SKM-1 (cell line): ENCODE data around the gene CDK5RAP2.

ENCODE experiments used
- DNase-seq: peaks from one replicate; lab custom pipeline; 2025; ENCODE audit not compliant: unreplicated experiment; lab: John Stamatoyannopoulos, UW

Gene CDK5RAP2

DNA sequence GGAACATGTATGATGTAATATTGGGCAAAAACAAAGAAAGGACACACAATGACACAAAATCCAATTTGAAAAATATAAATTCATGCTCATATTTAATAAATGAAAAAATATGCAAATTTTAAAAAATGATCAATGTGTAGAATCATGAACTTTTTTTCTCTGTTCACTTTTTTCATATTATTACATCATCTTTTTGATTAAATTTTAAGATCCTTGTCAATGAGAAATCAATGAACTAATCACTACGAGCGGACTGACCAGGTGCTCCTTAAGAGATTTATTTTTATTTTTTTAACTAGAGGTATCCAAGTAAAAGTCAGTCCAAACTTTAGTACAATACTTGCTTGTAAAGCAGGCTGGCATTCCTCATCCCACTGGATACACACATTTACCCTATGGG is 174.1 kb downstream of the CDK5RAP2 start:
- no peak for DNase-seq

DNA sequence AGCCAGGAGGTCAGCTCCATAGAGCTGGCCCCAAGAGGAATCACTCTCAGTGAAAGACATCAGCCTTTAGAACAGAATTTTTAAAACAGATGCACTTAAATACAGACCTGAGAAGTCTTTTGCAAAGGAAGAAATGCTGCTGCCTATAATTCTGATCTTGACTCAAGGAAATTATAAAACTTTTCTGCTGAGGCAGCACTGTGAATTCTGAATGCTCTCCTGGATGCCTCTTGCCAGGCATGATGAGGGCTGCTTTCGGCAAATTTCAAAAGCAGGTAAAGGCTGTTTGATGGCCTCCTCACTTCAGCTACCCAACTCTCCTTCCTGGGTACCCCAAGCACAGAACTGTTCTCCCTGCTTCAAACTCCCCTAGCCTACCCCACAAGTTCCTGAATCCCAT is 174.8 kb downstream of the CDK5RAP2 start:
- DNase-seq = no peak

DNA sequence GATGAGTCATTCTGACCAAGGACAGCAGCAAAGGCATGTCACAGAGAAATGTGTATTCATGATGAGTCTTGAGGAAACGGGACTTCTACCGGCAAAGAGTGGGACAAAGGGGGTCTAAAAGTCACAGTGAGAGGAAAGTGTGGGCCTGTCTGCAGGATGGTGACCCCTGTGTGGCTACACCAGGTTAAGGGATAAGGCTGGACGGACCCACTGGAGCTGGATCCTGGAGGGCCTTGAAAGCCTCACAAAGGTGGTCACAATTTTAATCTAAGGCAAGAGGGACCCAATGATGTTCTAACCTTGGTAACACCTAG is 176.5 kb downstream of the CDK5RAP2 start:
- DNase-seq = no peak

DNA sequence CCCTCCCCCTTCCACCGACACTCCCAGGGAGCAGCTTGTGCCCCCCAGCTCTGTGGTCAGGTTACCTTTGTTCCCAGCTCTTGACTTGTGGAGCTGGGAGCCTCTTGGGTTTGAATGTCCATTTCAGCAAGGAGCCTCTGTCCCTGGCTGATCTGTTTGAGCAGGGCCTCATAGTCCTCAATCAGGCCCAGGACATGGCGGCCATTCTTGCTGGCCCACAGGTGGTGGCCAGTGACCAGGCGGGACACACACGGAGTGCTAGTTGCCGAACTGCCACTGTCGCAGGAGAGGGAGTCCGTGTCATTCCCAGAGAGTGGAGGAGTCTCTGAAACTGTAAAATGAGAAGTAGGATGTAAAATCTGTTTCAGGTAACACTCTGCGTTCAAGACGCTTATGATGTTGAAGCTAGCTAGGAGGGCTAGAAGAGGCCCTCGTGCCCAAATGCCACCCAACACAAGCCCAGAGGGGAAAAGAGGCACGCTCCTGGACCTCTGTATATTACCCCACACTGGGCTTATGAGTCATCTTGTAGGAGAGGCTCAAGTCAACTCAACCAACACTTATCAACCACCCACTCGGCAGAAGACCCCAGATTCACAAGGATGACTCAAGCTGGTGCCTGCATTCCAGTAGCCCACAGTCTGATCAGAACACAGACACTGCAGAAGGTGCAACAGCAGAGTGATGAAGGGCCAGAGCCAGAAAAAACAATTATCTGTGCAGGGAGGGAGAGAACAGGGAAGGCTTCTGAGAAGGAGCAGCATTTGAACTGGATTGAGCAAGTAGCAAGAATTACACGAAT is 177.0 kb downstream of the CDK5RAP2 start:
- peak; percentile 8 for DNase-seq

DNA sequence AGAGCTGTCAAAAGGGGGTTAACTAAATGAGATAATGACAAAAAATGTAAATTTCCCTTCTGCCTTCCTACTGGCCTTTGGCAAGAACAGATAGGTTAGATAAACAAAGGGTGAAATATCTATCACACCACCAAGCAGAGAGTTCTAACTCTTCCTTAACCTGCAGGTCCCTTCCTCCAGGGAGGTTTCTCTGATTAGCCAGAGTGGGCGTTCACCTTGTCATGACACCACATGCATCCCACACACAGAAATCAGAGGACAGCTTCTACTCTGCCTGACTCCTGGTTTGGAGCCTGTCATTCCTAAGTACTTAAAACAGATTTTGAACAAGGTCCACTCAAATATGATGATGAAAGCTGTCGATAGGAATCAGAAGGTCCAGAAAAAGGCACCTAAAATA is 180.0 kb downstream of the CDK5RAP2 start:
- no peak for DNase-seq

DNA sequence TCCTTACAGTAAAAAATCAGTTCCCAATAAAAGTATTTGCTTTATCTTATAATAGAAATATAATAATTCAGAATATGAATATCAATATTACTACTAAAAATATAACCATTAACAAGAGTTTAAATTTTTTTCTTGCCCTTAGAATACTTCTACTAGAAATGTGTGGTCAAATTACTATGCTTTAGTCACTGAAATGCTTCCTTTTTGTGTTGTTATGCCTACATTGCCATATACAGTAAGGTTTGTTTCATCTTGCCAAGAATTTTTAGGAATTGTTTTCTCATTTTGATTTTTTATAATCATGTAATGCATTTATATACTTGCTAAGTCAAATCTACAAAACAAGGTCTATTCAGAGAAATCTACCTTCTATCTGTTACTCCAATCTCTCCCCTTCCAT is 181.7 kb downstream of the CDK5RAP2 start:
- DNase-seq = no peak

DNA sequence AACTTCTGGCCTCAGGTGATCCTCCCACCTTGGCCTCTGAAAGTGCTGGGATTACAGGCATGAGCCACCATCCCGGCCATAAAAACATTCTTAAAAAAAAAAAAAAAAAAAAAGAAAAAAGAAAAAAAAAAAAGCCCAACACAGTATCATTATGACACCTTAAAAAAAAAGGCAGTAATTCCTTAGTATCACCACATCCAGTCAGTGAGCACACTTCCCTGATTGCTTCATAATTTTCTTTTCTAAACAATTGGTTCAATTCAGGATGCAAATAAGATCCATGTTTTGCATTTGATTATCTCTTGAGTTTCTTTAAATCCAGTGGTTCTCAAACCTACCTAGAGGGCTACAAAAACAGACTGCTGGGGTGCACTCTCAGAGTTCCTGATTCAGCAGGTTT is 182.5 kb downstream of the CDK5RAP2 start:
- no peak for DNase-seq

DNA sequence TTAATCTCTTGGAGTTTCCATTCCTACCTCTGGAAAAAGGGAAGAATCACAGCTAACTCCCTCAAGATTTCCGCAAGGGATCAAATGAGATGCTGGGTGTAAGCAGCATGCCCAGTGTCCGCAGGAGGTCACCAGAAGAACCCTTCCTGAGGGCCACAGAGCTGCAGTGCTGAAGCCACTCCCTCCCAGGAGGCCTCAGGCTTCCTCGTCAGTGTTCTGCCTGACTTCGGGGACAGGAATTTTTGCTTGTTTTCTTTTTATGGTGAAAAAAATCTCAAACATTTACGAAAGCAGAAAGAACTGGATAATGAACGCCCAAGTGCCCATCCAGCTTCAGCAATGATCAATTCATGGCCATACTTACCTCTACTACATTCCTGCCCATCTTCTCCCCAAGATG is 183.0 kb downstream of the CDK5RAP2 start:
- DNase-seq = no peak

DNA sequence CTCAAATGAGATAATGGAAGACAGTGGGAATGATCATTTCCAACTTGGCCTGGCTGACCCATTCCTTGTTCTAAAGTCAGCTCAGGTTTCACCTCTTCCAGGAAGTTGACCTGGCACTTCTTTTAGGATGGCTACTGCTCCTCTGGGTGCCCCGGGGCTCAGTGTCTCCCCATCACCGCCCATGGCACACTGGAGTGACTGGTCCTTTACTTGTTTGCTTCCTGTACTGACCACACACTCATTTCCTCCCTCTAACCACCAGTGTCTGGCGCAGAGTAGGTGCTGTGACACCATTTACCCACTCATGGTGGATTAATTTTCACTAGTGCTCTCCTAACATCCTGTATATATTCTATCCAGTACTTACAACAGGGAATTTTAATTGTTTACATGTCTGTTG is 183.5 kb downstream of the CDK5RAP2 start:
- no peak for DNase-seq

DNA sequence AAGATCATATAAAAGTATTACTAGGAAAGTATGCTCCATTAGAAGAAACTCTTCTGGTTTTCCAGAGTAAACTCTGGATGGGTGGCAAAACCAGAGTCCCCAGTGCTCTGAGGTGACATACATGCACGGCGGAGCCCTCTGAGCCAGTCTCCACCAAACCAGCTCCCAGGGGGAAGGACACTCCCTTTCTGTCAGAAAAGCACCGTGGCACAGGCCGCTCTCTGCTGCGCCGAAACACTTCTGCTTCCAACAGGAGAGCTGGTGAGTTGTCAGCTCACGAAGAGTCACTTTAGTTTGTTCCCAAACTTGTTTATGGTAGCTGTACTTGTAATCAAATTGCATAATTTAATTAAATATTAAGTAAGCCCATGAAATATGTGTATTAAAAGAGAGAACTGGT is 184.6 kb downstream of the CDK5RAP2 start:
- no peak for DNase-seq

DNA sequence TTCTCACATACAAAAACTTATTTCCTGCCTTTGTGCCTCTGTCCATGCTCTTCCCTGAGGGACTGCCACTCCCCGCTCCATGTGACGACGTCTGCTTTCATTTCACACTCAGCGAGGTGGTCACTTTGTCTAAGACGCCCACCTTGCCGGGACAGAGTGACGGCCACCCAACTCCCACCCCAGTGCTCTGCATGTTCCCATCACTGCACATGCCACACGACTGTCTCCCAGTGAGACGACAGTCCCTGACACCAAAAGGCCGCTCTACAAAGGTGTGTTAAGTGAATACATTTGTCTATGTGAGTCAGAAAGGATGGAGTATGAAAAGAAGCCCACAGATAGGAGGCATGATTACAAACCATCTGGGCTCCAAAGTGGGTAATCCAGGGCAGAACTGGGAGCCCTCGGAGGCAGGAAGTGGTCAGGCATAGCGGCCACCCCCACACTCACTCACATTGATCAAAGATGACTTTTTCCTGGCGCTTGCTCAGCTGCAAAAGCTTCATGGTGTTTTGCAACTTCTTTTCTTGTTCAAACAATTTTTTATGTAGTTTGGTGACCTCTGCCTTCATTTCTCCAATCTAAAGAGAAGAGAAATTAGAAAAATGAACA is 185.8 kb downstream of the CDK5RAP2 start:
- no peak for DNase-seq

DNA sequence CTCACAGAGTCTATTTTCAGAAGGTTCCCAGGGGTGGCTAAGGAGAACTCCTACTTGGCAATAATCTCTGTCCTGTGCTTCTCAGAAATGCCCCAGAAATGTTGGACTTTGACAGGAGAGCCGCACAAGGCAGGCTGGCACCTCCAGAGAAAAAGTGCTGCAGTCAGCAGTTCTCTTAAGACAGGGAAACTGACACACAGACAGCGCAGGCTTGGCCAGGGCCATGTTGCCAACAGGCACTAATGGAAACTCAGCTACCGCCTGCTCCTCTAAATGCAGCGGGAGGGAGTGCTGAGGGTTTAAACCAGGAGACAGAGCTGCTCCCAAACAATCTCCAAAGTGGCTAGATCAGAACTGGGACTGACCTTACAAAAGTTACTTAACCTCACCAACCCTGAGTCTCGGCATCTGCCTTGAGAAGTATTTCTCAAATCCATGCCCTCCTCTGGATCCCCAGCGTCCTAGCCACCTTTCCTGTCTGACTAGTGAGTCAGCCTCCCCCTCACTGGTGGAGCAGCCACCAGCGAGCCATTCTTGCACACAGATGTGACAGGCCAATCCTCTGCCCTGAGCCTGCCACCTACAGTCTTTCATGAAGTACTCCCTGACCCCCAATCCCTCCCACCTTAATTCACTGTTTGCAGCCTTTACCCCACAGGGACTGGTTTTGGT is 186.4 kb downstream of the CDK5RAP2 start:
- no peak for DNase-seq

DNA sequence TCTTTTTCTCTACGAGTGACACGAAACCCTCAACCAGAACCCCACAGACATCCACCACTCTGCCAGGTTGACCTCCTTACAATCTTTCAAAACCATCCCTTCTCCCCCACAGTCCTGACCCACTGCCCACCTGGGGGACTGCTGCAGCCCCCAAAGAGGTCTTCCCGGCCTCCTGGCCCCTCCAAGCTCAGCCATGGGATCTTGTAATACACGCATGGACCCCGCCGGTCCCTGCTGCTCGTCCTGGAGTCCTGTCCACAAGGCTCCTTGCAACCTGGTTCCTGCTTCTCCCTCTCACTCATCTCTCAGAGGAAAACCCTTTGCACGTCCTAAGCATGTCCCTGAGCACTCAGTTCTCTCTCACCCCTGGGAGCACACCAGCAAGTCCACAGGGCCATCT is 187.3 kb downstream of the CDK5RAP2 start:
- DNase-seq = no peak

DNA sequence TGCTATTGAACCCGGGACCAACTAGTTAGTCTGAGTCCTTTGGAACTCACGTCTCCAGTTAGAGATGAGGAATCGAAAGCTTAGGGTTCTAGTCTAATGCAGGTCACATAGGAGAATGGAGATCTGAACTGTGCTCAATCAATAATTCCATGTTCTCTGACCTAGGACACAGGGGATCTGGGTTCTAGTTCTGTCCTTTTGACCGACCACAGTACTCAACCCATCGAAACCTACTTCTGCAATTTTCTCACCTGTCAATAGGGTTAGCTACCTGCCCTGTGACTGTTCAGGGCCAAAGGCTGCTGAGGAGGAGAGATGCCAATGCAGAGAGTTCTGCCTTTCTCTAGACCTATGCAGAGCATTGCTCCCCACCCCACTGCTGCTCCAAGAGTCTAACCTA is 187.7 kb downstream of the CDK5RAP2 start:
- no peak for DNase-seq

DNA sequence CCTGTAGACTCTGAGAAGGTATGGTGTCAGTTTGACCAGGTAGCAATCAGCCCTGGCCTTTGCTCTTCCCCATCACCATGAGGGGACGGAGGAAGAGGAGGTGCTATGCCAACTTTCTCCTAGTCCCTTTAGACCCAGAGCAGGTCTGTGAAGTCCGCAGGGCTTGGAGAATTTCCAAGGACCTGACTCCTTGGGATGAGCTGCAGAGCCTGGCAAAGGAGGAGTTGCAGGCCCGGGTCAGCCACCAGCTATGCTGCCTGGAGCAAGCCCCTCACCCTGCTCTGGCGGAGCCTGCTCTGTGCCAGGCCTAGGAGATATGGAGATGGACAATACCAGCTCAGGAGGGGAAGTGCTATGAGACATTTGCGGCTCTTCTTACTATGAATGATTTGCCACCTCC is 188.3 kb downstream of the CDK5RAP2 start:
- no peak for DNase-seq

DNA sequence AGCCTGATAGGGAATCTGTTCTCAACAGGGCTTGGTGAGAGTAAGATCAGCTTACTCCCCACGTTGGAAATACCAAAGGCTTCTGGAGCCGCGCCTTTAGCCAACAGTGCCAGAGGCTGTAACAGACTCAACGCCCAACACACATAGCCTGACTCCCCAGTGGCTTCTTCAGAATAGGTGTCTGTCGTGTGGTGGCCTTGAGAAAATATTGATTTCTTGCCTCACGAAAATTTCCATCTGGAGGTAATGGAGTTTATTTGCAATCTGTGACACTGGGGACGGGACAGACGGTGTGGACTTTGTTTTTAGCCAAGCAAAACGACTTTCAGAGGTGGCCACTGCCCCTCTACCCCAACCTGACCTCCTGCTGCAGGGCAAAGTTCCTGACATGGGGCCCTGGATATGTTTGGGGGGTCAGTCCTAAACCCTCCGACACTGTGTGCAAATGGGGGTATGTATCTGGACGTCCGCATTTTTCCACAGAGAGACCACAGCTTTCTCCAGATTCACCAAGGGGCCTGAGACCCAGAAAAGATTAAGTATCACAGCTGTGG is 189.3 kb downstream of the CDK5RAP2 start:
- DNase-seq = no peak

DNA sequence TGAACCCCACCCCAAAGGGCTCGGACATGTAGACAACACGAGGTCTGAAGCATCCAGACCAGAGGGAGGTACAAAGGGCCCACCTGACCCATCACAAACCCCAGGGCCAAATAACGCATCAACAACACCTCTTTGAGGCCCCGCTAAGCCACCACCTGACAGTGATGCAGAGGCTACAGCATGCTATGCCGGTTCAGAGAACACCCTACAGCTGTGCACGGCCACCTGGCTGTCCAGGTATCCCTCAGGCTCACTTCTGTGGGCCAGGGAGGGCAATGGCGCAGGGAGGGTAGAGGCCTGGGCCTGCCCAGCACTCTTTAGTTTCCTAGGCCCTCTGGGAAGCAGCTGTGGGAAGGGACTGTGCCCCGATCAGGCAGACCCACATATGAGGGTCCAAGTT is 190.1 kb downstream of the CDK5RAP2 start:
- no peak for DNase-seq

DNA sequence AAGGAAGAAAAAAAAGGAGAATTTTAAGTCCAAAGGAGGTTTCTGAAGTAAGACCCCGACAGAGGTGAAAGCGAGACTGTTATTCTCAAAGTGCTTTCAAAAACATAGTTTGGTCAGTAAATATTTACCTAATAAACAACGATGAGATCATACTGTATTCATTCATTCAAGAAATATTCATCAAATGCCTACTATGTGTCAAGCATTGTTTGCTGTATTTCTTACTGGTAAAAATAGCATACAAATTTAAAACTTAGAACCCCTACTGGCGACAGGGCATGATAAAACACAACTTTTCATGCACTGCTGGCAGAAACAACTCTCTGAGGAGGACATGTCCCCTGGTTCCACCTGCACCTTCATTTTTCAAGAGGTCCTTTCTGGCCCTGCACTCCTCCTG is 190.7 kb downstream of the CDK5RAP2 start:
- DNase-seq = no peak

DNA sequence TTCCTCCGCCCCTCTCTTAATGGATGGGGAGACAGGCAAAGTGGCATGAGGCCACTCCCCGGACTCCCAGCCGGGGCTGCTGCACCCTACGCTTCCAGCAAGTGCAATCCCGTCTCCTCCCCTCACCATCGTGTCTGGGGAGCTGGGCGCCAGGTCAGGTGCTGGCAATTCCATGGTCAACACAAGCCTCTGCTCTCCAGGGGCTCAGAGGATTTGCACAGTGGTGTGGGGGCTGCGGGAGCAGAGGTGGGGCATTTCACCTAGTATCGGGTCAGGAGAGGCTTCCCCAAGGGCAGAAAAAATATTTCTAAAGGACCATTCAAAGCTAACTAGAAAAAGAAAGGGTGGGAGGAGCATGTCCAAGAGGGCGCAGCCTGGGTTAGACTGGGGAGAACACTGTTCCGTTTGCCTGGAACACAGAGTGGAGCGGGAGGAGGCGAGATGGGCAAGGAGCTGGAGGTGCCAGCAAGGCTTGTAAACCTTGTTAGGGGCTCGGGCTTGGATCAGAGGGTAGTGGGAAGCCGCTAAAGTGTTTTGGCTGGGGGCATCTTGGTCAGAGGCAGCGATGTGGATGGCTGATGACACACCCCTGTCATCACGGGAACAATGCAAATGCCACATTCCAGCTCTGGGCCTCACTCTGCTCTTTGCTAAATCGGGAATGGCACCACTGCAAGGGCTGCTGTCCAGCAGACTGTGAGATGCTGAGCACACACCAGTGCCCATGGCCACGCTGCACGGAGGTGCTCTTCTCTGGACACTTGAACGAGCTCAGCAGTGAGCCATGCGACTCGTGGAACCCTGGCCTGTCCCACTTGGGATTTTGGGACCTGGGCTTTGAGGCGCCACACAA is 191.7 kb downstream of the CDK5RAP2 start:
- DNase-seq = no peak

DNA sequence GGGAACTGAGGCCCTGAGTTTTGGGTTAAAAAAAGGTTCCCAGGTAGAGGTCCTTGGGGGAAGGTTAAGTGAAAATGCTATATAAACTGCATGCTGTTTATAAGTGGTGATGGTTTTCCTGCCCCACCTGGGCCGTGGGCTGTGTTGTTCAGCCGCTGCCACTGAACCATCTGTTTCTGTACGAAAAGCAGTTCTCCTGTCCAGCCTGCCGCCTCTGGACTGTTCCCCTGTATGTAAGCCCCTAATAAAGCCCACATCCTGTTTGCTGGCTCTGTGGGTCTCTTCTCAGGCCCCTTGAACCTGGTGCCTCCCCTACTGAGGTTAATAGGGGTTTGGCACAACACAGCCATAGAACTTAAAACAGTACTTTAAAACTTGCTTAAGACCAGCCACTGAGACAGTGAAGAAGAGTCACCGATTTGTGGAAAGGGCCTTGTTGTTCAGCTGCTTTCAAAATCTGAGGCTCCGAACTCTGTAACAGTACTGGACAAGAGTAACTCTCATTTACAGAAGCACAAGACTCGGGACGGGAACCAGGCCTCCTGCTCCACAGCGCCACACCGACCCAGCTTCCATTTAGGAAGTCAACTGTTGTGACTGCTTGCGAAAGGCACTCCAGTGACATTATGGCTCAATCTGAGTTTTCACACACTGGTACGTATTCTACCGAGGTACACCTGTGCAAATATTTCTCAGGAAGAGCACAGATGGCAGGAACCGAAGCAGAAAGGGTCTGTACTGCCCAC is 192.5 kb downstream of the CDK5RAP2 start:
- DNase-seq = no peak
